ENCODE measurements around the gene GSG1L. TPM values are rescaled to one million over a fixed set of nuclear protein-coding genes. Genes with fewer than 3 reads are reported as not detected.

The GSG1L gene
- total and polyA plus RNA-seq, 9 of the 15 experiments (the other 6 are each of a cell fraction or from before 2014, with no cell fraction given), result not detected

DNA sequence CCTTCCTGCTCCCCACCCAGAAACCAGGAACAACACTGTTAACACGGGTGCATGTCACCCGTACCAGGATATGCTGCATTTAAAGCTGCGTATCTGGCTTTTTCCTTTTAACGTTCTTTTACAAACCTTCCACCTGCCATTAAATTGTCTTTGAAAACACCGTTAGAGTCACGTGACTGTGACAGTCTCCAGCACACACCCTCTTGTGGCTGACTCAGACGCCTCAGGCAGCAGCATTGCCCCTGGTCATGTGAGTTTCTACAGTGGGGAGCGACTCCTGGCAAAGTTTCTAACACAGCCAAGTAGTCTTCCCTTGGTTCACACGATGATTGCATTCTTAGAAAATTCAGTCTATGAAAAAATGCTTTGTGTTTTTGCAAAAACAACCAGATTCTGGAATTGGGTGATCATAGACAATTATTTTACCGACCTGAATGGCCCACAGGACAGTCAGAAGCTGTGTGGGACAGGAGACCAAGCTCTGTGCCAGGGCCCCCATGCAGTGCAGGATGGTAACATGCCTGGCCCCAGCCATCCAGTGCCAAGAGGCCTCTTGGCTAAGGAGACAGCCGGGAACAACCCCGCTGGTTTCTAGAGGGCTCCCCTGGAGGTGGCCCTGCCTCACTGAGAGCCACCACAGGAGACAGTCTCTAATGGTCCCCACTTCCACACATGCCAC, 314.5 kb downstream of the GSG1L start (continued):
- TF ChIP-seq, protein P1, sequence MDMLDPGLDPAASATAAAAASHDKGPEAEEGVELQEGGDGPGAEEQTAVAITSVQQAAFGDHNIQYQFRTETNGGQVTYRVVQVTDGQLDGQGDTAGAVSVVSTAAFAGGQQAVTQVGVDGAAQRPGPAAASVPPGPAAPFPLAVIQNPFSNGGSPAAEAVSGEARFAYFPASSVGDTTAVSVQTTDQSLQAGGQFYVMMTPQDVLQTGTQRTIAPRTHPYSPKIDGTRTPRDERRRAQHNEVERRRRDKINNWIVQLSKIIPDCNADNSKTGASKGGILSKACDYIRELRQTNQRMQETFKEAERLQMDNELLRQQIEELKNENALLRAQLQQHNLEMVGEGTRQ (CRISPR knock-in tag; IDR thresholded peaks at IDR 0.05), result peak; percentile 95
- peak; percentile 67; the same call in 1 of the 2 replicates for TF ChIP-seq NR2C1 (IDR thresholded peaks at IDR 0.05)
- no peak for TF ChIP-seq NR2C1 (tag; IDR thresholded peaks at IDR 0.05)
- no peak for TF ChIP-seq KDM4B (IDR thresholded peaks at IDR 0.05; ENCODE audit: borderline replicate concordance in 2 of 2, low read depth in 1 of 2)
- TF ChIP-seq, protein P2, sequence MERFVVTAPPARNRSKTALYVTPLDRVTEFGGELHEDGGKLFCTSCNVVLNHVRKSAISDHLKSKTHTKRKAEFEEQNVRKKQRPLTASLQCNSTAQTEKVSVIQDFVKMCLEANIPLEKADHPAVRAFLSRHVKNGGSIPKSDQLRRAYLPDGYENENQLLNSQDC (CRISPR knock-in tag; IDR thresholded peaks at IDR 0.05), result no peak
- no peak for TF ChIP-seq GTF2A2 (tag; IDR thresholded peaks at IDR 0.05)
- peak; percentile 19; the same call in 1 of the 2 replicates for TF ChIP-seq NCOR1 (IDR thresholded peaks at IDR 0.05)
- no peak for TF ChIP-seq TARDBP (IDR thresholded peaks at IDR 0.05)
- TF ChIP-seq SMARCA4 (IDR thresholded peaks at IDR 0.05), result peak; percentile 65; the same call in 1 of the 2 replicates
- TF ChIP-seq ATF1 (CRISPR knock-in tag; IDR thresholded peaks at IDR 0.05), result no peak
- peak; percentile 41; the same call in 1 of the 2 replicates for TF ChIP-seq ATF1 (tag; IDR thresholded peaks at IDR 0.05)
- peak; percentile 44; the same call in 1 of the 2 replicates for TF ChIP-seq SMARCE1 (IDR thresholded peaks at IDR 0.05)
- TF ChIP-seq CAMTA2 (CRISPR knock-in tag; conservative IDR thresholded peaks at IDR 0.05), result no peak
- no peak for TF ChIP-seq ESRRA (IDR thresholded peaks at IDR 0.05; ENCODE audit: borderline replicate concordance, low read depth)
- TF ChIP-seq HMG20A (CRISPR knock-in tag; conservative IDR thresholded peaks at IDR 0.05), result no peak
- TF ChIP-seq CBFB (CRISPR knock-in tag; IDR thresholded peaks at IDR 0.05), result no peak
- TF ChIP-seq, protein P3, sequence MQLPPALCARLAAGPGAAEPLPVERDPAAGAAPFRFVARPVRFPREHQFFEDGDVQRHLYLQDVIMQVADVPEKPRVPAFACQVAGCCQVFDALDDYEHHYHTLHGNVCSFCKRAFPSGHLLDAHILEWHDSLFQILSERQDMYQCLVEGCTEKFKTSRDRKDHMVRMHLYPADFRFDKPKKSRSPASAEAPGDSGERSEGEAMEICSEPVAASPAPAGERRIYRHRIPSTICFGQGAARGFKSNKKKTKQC (CRISPR knock-in tag; IDR thresholded peaks at IDR 0.05), result no peak
- peak; percentile 76 for TF ChIP-seq PHF20 (IDR thresholded peaks at IDR 0.05; ENCODE audit: partially characterized antibody)
- TF ChIP-seq PML (IDR thresholded peaks at IDR 0.05; ENCODE audit: low read length), result no peak
- TF ChIP-seq RAD51 (IDR thresholded peaks at IDR 0.05; ENCODE audit: borderline replicate concordance, low read depth), result peak; percentile 99
- peak; percentile 89 to 93 for TF ChIP-seq FOXK2 (conservative IDR thresholded peaks at IDR 0.05 in 1 of 2, IDR thresholded peaks at IDR 0.05 in 1 of 2; ENCODE audit: low read depth in 2 of 2)
- 0 out of 4 replicates have a peak, but pooled peaks of 1 of the 2 experiments have one; percentile 57 for TF ChIP-seq ARNT (IDR thresholded peaks at IDR 0.05)
- no peak for TF ChIP-seq ZNF695 (CRISPR knock-in tag; IDR thresholded peaks at IDR 0.05)
- no peak for TF ChIP-seq ZFX (CRISPR knock-in tag; IDR thresholded peaks at IDR 0.05)
- TF ChIP-seq NBN (IDR thresholded peaks at IDR 0.05; ENCODE audit: low read depth), result no peak
- TF ChIP-seq, protein P4, sequence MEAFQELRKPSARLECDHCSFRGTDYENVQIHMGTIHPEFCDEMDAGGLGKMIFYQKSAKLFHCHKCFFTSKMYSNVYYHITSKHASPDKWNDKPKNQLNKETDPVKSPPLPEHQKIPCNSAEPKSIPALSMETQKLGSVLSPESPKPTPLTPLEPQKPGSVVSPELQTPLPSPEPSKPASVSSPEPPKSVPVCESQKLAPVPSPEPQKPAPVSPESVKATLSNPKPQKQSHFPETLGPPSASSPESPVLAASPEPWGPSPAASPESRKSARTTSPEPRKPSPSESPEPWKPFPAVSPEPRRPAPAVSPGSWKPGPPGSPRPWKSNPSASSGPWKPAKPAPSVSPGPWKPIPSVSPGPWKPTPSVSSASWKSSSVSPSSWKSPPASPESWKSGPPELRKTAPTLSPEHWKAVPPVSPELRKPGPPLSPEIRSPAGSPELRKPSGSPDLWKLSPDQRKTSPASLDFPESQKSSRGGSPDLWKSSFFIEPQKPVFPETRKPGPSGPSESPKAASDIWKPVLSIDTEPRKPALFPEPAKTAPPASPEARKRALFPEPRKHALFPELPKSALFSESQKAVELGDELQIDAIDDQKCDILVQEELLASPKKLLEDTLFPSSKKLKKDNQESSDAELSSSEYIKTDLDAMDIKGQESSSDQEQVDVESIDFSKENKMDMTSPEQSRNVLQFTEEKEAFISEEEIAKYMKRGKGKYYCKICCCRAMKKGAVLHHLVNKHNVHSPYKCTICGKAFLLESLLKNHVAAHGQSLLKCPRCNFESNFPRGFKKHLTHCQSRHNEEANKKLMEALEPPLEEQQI (IDR thresholded peaks at IDR 0.05), result peak; percentile 53; the same call in 1 of the 2 replicates
- peak; percentile 83 for TF ChIP-seq L3MBTL2 (IDR thresholded peaks at IDR 0.05)
- TF ChIP-seq ZC3H8 (IDR thresholded peaks at IDR 0.05), result no peak
- peak in 1 of 2 experiments; percentile 49; a peak in 1 of 4 replicates for TF ChIP-seq RCOR1 (IDR thresholded peaks at IDR 0.05; ENCODE audit: borderline replicate concordance in 1 of 2, low read depth in 2 of 2, low read length in 2 of 2)

Data from K562 (cell line).